ENCODE data around the gene NR6A1. TPM values are rescaled to one million over a fixed set of nuclear protein-coding genes. Genes with fewer than 3 reads are reported as not detected.

Gene NR6A1
- total and polyA plus RNA-seq, 2 of the 8 experiments (the other 6 are each of a cell fraction or from before 2014, with no cell fraction given): 93.2 to 237 TPM

DNA sequence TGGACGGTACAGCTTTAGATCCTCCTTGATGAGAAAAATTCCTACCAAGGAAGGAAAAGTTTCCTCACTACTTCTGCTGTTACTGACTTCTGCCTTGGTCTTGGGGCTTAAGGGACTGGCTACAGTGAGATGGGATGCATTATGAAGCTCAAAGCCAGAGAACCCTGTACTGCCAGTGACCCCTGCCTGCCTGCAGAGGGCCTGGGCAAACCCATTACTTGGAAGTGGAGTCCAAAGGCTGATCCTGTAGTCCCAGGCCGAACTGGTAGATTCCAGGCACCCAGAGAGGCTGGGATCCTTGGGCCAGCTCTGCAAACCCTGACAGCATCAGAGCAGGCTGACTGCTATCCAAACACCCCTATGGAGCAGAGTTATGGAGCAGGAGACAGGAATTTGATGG lies 238.2 kb downstream of the NR6A1 start:
- Histone ChIP-seq H2BK20ac (ENCODE audit: low read length) (no peak overlapping the region), H3K14ac (ENCODE audit: insufficient read length) (no peak overlapping the region), H3K23ac (ENCODE audit: insufficient read length) (no peak overlapping the region), H3K4me1 (replicated peaks in 1 of 4; ENCODE audit: control insufficient read depth in 3 of 4, insufficient read depth in 4 of 4, low read length in 3 of 4) (no peaks in the 10 kb centered on the region), H3K18ac (ENCODE audit: extremely low read depth, low read length) (no peak overlapping the region), H2AK5ac (ENCODE audit: low read depth, low read length) (no peak overlapping the region), H3K9ac (replicated peaks in 1 of 4; ENCODE audit: extremely low read depth in 1 of 4, low read depth in 3 of 4, low read length in 3 of 4) (no peak overlapping the region), H3K79me1 (ENCODE audit: low read depth, low read length) (no peaks in the 10 kb centered on the region), H3K36me3 (ENCODE audit: control insufficient read depth in 2 of 4, insufficient read depth in 4 of 4, low read length in 3 of 4) (peaks cover 12 to 29% (median 25%) of the 10 kb centered on the region in 4 experiments), H4K5ac (ENCODE audit: insufficient read length, low read depth, low read length) (no peak overlapping the region), H3K4me2 (ENCODE audit: insufficient read depth in 1 of 2, low read depth in 2 of 2, low read length in 2 of 2) (no peak overlapping the region), H3K23me2 (ENCODE audit: low read depth, low read length) (no peaks in the 10 kb centered on the region), H3K4ac (replicated peaks; ENCODE audit: insufficient read length, low read depth, low read length) (no peak overlapping the region), H4K91ac (replicated peaks; ENCODE audit: insufficient read length, low read length) (no peak overlapping the region), H2BK5ac (ENCODE audit: low read depth, low read length) (no peak overlapping the region), H4K20me1 (replicated peaks in 1 of 2; ENCODE audit: control insufficient read depth in 1 of 2, insufficient read depth in 2 of 2, low read length in 2 of 2) (peaks cover 2% of the 10 kb centered on the region in 2 experiments), H2BK12ac (ENCODE audit: low read depth, low read length) (no peak overlapping the region), H2BK15ac (ENCODE audit: low read length) (no peak overlapping the region), H2AFZ (ENCODE audit: low read length) (no peak overlapping the region), H4K8ac (ENCODE audit: extremely low read depth, insufficient read depth, low read length) (no peak overlapping the region), H3K56ac (replicated peaks; ENCODE audit: insufficient read length, low read depth, low read length) (no peak overlapping the region), H2BK120ac (replicated peaks; ENCODE audit: low read depth, low read length) (no peak overlapping the region), H3K27me3 (replicated peaks in 1 of 4; ENCODE audit: control insufficient read depth in 3 of 4, extremely low read depth in 1 of 4, insufficient read depth in 3 of 4, low read length in 3 of 4) (no peaks in the 10 kb centered on the region), H3K4me3 (ENCODE audit: extremely low read depth in 1 of 4, insufficient read depth in 2 of 4, low read depth in 3 of 4, low read length in 4 of 4) (no peak overlapping the region), H3K9me3 (ENCODE audit: insufficient read depth in 2 of 2, low read depth in 1 of 2, low read length in 1 of 2) (no peaks in the 10 kb centered on the region), H3K79me2 (ENCODE audit: control insufficient read depth in 1 of 2, insufficient read depth in 2 of 2, low read length in 2 of 2) (no peaks in the 10 kb centered on the region), H3K27ac (ENCODE audit: low read depth, low read length) (no peak overlapping the region)
- POLR2A ChIA-PET (ENCODE audit: partially characterized antibody): interaction anchor here (0.9 to 1.5 kb wide), 2 partner anchors 12 to 20 kb away, joined by 3 to 5 read pairs; no protein-coding TSS in a partner anchor
- TF ChIP-seq, protein P1, sequence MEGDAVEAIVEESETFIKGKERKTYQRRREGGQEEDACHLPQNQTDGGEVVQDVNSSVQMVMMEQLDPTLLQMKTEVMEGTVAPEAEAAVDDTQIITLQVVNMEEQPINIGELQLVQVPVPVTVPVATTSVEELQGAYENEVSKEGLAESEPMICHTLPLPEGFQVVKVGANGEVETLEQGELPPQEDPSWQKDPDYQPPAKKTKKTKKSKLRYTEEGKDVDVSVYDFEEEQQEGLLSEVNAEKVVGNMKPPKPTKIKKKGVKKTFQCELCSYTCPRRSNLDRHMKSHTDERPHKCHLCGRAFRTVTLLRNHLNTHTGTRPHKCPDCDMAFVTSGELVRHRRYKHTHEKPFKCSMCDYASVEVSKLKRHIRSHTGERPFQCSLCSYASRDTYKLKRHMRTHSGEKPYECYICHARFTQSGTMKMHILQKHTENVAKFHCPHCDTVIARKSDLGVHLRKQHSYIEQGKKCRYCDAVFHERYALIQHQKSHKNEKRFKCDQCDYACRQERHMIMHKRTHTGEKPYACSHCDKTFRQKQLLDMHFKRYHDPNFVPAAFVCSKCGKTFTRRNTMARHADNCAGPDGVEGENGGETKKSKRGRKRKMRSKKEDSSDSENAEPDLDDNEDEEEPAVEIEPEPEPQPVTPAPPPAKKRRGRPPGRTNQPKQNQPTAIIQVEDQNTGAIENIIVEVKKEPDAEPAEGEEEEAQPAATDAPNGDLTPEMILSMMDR (IDR thresholded peaks at IDR 0.05; ENCODE audit: control extremely low read depth in 1 of 3, insufficient read depth in 1 of 3, low read depth in 1 of 3, low read length in 3 of 3): peak; percentile 11 to 31 (median 21); a peak in 3 of 4 replicates
- TF ChIP-seq RAD21 (IDR thresholded peaks at IDR 0.05 in 1 of 2, conservative IDR thresholded peaks at IDR 0.05 in 1 of 2; ENCODE audit: low read depth in 2 of 2, low read length in 2 of 2) (peak in 1 of 2 experiments; percentile 20; a peak in 1 of 4 replicates), SUZ12 (IDR thresholded peaks at IDR 0.05; ENCODE audit: low read length) (no peak)
- CTCF ChIA-PET (ENCODE audit: partially characterized antibody): interaction anchor here (0.5 to 9.8 kb wide), 13 partner anchors 10 to 283 kb away, joined by 3 to 234 read pairs (median 4); no protein-coding TSS in a partner anchor
- 82% methylated on average over 2 of the region's 2 CpGs; no CpG with 5 or more reads in 1 of the 2 experiments for WGBS, 2 experiments (ENCODE audit: extremely low coverage in 1 of 2, insufficient coverage in 1 of 2, insufficient read length in 1 of 2, insufficient replicate concordance in 2 of 2, low coverage in 1 of 2, low lambda C conversion rate in 2 of 2, missing lambda C conversion rate in 1 of 2)
- FAIRE-seq (no peak), DNase-seq (ENCODE audit: low read depth in 1 of 2, low spot score in 2 of 2) (no peak)

Measured in H1 (cell line).